Testis (tissue), 2 donors: Measurements from ENCODE around the gene ZNF644.

Experiments used
- POLR2A ChIP-seq: fragments of 450-650 bp; IDR thresholded peaks from one replicate; pipeline ENCODE4 v1.6.1; 2017; ENCODE audit warnings: antibody characterized with exemption, mild to moderate bottlenecking, moderate library complexity
- TF ChIP-seq, protein P1 (sequence below), 3 experiments: fragments of 450-650 bp in 2 of 3; fragments of 200-600 bp in 1 of 3; sonication (generic) in 1 of 3; IDR thresholded peaks; one replicate each; pipeline ENCODE4 v1.5.1; 2016 to 2019; ENCODE audit warnings: antibody characterized with exemption in 3 of 3, mild to moderate bottlenecking in 2 of 3, moderate library complexity in 1 of 3

DNA sequence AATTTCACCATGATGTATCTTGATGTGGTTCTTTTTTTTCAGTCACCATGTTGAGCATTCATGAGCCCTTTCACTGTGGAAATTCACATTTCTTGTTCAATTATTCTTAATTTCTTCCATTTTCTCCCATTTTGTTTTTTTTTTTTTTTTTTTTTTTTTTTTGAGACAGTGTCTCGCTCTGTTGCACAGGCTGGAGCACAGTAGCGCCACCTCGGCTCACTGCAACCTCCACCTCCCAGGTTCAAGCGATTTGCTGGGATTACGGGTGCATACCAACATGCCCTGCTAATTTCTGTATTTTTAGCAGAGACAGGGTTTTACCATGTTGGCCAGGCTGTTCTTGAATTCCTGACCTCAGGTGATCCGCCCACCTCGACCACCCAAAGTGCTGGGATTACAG is 14.7 kb downstream of the ZNF644 start:
- TF ChIP-seq, protein P1, sequence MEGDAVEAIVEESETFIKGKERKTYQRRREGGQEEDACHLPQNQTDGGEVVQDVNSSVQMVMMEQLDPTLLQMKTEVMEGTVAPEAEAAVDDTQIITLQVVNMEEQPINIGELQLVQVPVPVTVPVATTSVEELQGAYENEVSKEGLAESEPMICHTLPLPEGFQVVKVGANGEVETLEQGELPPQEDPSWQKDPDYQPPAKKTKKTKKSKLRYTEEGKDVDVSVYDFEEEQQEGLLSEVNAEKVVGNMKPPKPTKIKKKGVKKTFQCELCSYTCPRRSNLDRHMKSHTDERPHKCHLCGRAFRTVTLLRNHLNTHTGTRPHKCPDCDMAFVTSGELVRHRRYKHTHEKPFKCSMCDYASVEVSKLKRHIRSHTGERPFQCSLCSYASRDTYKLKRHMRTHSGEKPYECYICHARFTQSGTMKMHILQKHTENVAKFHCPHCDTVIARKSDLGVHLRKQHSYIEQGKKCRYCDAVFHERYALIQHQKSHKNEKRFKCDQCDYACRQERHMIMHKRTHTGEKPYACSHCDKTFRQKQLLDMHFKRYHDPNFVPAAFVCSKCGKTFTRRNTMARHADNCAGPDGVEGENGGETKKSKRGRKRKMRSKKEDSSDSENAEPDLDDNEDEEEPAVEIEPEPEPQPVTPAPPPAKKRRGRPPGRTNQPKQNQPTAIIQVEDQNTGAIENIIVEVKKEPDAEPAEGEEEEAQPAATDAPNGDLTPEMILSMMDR (IDR thresholded peaks at IDR 0.05) = no peak
- TF ChIP-seq POLR2A = no peak
